ENCODE results near the gene DNER.

- TF ChIP-seq CTCF (conservative IDR thresholded peaks at IDR 0.05; ENCODE audit: low read length) (no peak), EZH2phosphoT487 (IDR thresholded peaks at IDR 0.05; ENCODE audit: borderline replicate concordance) (no peak)
Measured at GRCh38 chr2:229695961-229696360, 18.4 kb downstream of the DNER start.

All from Loucy (cell line).